Pancreas (tissue), 10 donors: ENCODE data around the gene TTLL5. TPM values are rescaled to one million over a fixed set of nuclear protein-coding genes. Genes with fewer than 3 reads are reported as not detected.

Experiments
- ATAC-seq, 4 donors: fragments of 200-7000 bp; cut with Tn5 transposase; one replicate each; pipeline versions ENCODE4 v1.8.0 to v1.9.1; 2020; ENCODE audit warnings: mild to moderate bottlenecking in 4 of 4, moderate library complexity in 4 of 4
- DNase-seq, 6 donors: peaks; one replicate each; pipeline ENCODE4 v3.0.0-alpha.2; 2020
- FAIRE-seq: peaks from 2 replicates; lab custom pipeline; 2012; peaks lifted over from hg19 to GRCh38; lab: Jason Lieb, UNC
- H3K27ac ChIP-seq, 4 donors: fragments of 200-600 bp; sonication (generic); 1 replicate in 3 of 4; 2 replicates in 1 of 4; pipeline versions ENCODE4 v1.5.0 to v1.8.0; 2020
- H3K27me3 ChIP-seq, 4 donors: fragments of 200-600 bp; one replicate each; pipeline ENCODE4 v1.8.0; 2021
- H3K36me3 ChIP-seq, 3 donors: fragments of 200-600 bp; sonication (generic) in 1 of 3; one replicate each; pipeline versions ENCODE4 v1.5.0 to v1.8.0; 2020 to 2021
- H3K4me1 ChIP-seq, 3 donors: fragments of 200-600 bp; one replicate each; pipeline ENCODE4 v1.8.0; 2021
- H3K4me3 ChIP-seq, 4 donors: fragments of 200-600 bp; sonication (generic) in 2 of 4; one replicate each; pipeline versions ENCODE4 v1.5.0 to v1.8.0; 2020 to 2021
- H3K9me3 ChIP-seq, 4 donors: fragments of 200-600 bp; one replicate each; pipeline ENCODE4 v1.8.0; 2021
- WGBS, 2 donors: extraction: QIAGEN DNeasy Blood & Tissue Kit; methylation state at CpG; one replicate each; pipeline ENCODE4 v1.1.7; 2013; 5-methylcytosine and 5-hydroxymethylcytosine counted together
- intact Hi-C, 3 donors: fragments of 100-400 bp; cut with DNase I; formaldehyde crosslinking; loops; one replicate each; pipeline versions ENCODE4 v1.11.1 to v1.14.2; 2022
- polyA plus RNA-seq, 2 donors: library from polyadenylated mRNA; stranded (reverse); fragments of 200-250 nt; gene quantifications; one replicate each; pipeline ENCODE4 v1.2.3, GENCODE V29; 2013
- total RNA-seq, 6 donors: library from RNA; stranded (reverse); fragmentation: NEBNext Ultra II Directional in 4 of 6; extraction: Animal tissue kit (Norgen Biotek cat#: 25700) in 4 of 6; gene quantifications; one replicate each; pipeline versions ENCODE4 v1.2.1 to v1.2.4, GENCODE V29; 2021 to 2023
- TF ChIP-seq, protein P1 (sequence below), 4 donors: fragments of 200-600 bp; sonication (generic) in 3 of 4; IDR thresholded peaks; one replicate each; pipeline versions ENCODE4 v1.5.0 to v1.8.0; 2021; ENCODE audit warnings: antibody characterized with exemption in 4 of 4
- donor health status: healthy with polysubstance abuse.
- donor health status: DM: no; HTN: no; CAD: no; lungs with moderate emphysema.
- donor health status: DM: no; HTN: no; CAD: no.
- donor health status: control.
- donor health status: control.
- donor health status: Bipolar disorder and iron deficiency.
- donor health status: DM: yes; HTN: yes; CAD: no.
- donor health status: DM: no; HTN: no; CAD: no.
- donor health status: DM: no; HTN: no; CAD: no.
- donor health status: DM: yes; HTN: yes; CAD: no.

The TTLL5 gene
- total and polyA plus RNA-seq, 8 donors, result 7.6 to 22.6 (median 12.0) TPM

- peaks cover 0 to 6% (median 4%) of the 10 kb centered on the region in 3 donors for H3K36me3 ChIP-seq
- intact Hi-C loops, result no loop called here
- TF ChIP-seq, protein P1, sequence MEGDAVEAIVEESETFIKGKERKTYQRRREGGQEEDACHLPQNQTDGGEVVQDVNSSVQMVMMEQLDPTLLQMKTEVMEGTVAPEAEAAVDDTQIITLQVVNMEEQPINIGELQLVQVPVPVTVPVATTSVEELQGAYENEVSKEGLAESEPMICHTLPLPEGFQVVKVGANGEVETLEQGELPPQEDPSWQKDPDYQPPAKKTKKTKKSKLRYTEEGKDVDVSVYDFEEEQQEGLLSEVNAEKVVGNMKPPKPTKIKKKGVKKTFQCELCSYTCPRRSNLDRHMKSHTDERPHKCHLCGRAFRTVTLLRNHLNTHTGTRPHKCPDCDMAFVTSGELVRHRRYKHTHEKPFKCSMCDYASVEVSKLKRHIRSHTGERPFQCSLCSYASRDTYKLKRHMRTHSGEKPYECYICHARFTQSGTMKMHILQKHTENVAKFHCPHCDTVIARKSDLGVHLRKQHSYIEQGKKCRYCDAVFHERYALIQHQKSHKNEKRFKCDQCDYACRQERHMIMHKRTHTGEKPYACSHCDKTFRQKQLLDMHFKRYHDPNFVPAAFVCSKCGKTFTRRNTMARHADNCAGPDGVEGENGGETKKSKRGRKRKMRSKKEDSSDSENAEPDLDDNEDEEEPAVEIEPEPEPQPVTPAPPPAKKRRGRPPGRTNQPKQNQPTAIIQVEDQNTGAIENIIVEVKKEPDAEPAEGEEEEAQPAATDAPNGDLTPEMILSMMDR (IDR thresholded peaks at IDR 0.05), result no peak
- DNase-seq, result no peak
- ATAC-seq, result no peak
- H3K27me3 ChIP-seq, result no peaks in the 10 kb centered on the region
- no peak overlapping the region for H3K27ac ChIP-seq
- no peaks in the 10 kb centered on the region for H3K4me1 ChIP-seq
- no peaks in the 10 kb centered on the region for H3K9me3 ChIP-seq
- no peak overlapping the region for H3K4me3 ChIP-seq
- no peak for FAIRE-seq
These were observed 112.0 kb downstream of the TTLL5 start for GRCh38 chr14:75773046-75773445.

- DNase-seq (no peak), ATAC-seq (no peak), FAIRE-seq (no peak)
- H3K36me3 ChIP-seq, result peaks cover 0 to 15% (median 0%) of the 10 kb centered on the region in 3 donors
- no peaks in the 10 kb centered on the region for H3K9me3 ChIP-seq
- intact Hi-C loops, result no loop called here
- TF ChIP-seq, protein P1 (IDR thresholded peaks at IDR 0.05), result no peak
- H3K4me1 ChIP-seq, result no peaks in the 10 kb centered on the region
- no peaks in the 10 kb centered on the region for H3K27me3 ChIP-seq
- H3K4me3 ChIP-seq, result no peak overlapping the region
- no peak overlapping the region for H3K27ac ChIP-seq
- WGBS, 2 donors, result 87 to 89% methylated on average over 7 of the region's 7 CpGs
These were observed 120.0 kb downstream of the TTLL5 start for GRCh38 chr14:75781096-75781495.

- no peak for ATAC-seq
- intact Hi-C loops, result no loop called here
These were observed 122.1 kb downstream of the TTLL5 start for GRCh38 chr14:75783184-75783583.

GRCh38 chr14:75783602-75784313 lies 122.7 kb downstream of the TTLL5 start:
- WGBS, 2 donors, result 94 to 100% methylated on average over 3 of the region's 3 CpGs
- H3K4me3 ChIP-seq, result no peak overlapping the region
- TF ChIP-seq, protein P1 (IDR thresholded peaks at IDR 0.05), result no peak
- no peaks in the 10 kb centered on the region for H3K27me3 ChIP-seq
- no peaks in the 10 kb centered on the region for H3K9me3 ChIP-seq
- H3K4me1 ChIP-seq, result no peaks in the 10 kb centered on the region
- ATAC-seq, result no peak
- no peak for DNase-seq
- intact Hi-C loops, result no loop called here
- no peak overlapping the region for H3K27ac ChIP-seq
- peaks cover 0 to 15% (median 0%) of the 10 kb centered on the region in 3 donors for H3K36me3 ChIP-seq
- FAIRE-seq, result no peak

More at GRCh38 chr14:75783184-75783583, 122.1 kb downstream of the TTLL5 start:
- FAIRE-seq, result no peak
- WGBS, 2 donors, result 86 to 88% methylated on average over 5 of the region's 5 CpGs
- no peak overlapping the region for H3K27ac ChIP-seq
- TF ChIP-seq, protein P1 (IDR thresholded peaks at IDR 0.05), result no peak
- no peaks in the 10 kb centered on the region for H3K27me3 ChIP-seq
- H3K36me3 ChIP-seq, result peaks cover 0 to 15% (median 0%) of the 10 kb centered on the region in 3 donors
- H3K4me3 ChIP-seq, result no peak overlapping the region
- DNase-seq, result no peak
- no peaks in the 10 kb centered on the region for H3K9me3 ChIP-seq
- no peaks in the 10 kb centered on the region for H3K4me1 ChIP-seq

- ATAC-seq (no peak), FAIRE-seq (no peak), DNase-seq (no peak)
- intact Hi-C loops, result no loop called here
- no peak overlapping the region for H3K27ac ChIP-seq
- no peaks in the 10 kb centered on the region for H3K9me3 ChIP-seq
- no peaks in the 10 kb centered on the region for H3K27me3 ChIP-seq
- TF ChIP-seq, protein P1 (IDR thresholded peaks at IDR 0.05), result no peak
- no peak overlapping the region for H3K4me3 ChIP-seq
- no peaks in the 10 kb centered on the region for H3K4me1 ChIP-seq
- WGBS, 2 donors, result 93 to 98% methylated on average over 3 of the region's 3 CpGs
- H3K36me3 ChIP-seq, result peaks cover 0 to 15% (median 0%) of the 10 kb centered on the region in 3 donors
These were observed 123.3 kb downstream of the TTLL5 start for GRCh38 chr14:75784314-75784686.
